Measurements from ENCODE around the gene CPA3. TPM values are rescaled to one million over a fixed set of nuclear protein-coding genes. Genes with fewer than 3 reads are reported as not detected.

The CPA3 gene
- total RNA-seq, 1 experiment from 2014 or later: not detected

- TF ChIP-seq ATF1 (CRISPR knock-in tag; IDR thresholded peaks at IDR 0.05): no peak
- TF ChIP-seq, protein P1, sequence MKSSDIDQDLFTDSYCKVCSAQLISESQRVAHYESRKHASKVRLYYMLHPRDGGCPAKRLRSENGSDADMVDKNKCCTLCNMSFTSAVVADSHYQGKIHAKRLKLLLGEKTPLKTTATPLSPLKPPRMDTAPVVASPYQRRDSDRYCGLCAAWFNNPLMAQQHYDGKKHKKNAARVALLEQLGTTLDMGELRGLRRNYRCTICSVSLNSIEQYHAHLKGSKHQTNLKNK (CRISPR knock-in tag; IDR thresholded peaks at IDR 0.05): no peak
- no peak for TF ChIP-seq USF1 (CRISPR knock-in tag; IDR thresholded peaks at IDR 0.05)
- no peak for TF ChIP-seq NFATC4 (CRISPR knock-in tag; IDR thresholded peaks at IDR 0.05)
- no peak for TF ChIP-seq ETV6 (CRISPR knock-in tag; IDR thresholded peaks at IDR 0.05)
- TF ChIP-seq IRF1 (CRISPR knock-in tag; IDR thresholded peaks at IDR 0.05): no peak
- TF ChIP-seq CREB1 (CRISPR knock-in tag; IDR thresholded peaks at IDR 0.05): no peak
- no peak for TF ChIP-seq JAZF1 (CRISPR knock-in tag; IDR thresholded peaks at IDR 0.05)
- TF ChIP-seq ZNF396 (CRISPR knock-in tag; IDR thresholded peaks at IDR 0.05; ENCODE audit: borderline replicate concordance): no peak
- TF ChIP-seq PRRX2 (CRISPR knock-in tag; IDR thresholded peaks at IDR 0.05): no peak
- TF ChIP-seq GRHL2 (CRISPR knock-in tag; IDR thresholded peaks at IDR 0.05; ENCODE audit: insufficient replicate concordance, severe bottlenecking): no peak
Measured at GRCh38 chr3:148884261-148884660, 19.2 kb downstream of the CPA3 start (continued).

- Mint-ChIP-seq H3K4me1 (no peaks in the 10 kb centered on the region), H3K4me3 (no peak overlapping the region), H3K9me3 (peaks cover 4% of the 10 kb centered on the region; the same call in 1 of the 2 replicates), H3K36me3 (no peaks in the 10 kb centered on the region), H3K27me3 (ENCODE audit: low read depth) (no peaks in the 10 kb centered on the region), H3K27ac (no peak overlapping the region)
- CTCF ChIA-PET: interaction anchor here (0.6 to 1.6 kb wide), 4 partner anchors 9 to 501 kb away, joined by 3 to 7 read pairs (median 3); no protein-coding TSS in a partner anchor
- DNase-seq (ENCODE audit: low spot score) (no peak), ATAC-seq (no peak)
- POLR2A ChIA-PET: interaction anchor here (0.7 kb wide), 1 partner anchor 42 kb away, joined by 8 read pairs; no protein-coding TSS in a partner anchor
- TF ChIP-seq FOXK1 (CRISPR knock-in tag; IDR thresholded peaks at IDR 0.05) (no peak), E2F5 (CRISPR knock-in tag; IDR thresholded peaks at IDR 0.05) (no peak), CREB1 (CRISPR knock-in tag; IDR thresholded peaks at IDR 0.05) (no peak), ESRRA (CRISPR knock-in tag; IDR thresholded peaks at IDR 0.05; ENCODE audit: borderline replicate concordance) (no peak), ATF1 (CRISPR knock-in tag; IDR thresholded peaks at IDR 0.05) (no peak), NFYB (CRISPR knock-in tag; conservative IDR thresholded peaks at IDR 0.05; ENCODE audit: low read depth) (no peak), JAZF1 (CRISPR knock-in tag; IDR thresholded peaks at IDR 0.05) (no peak), AFF4 (CRISPR knock-in tag; IDR thresholded peaks at IDR 0.05; ENCODE audit: borderline replicate concordance) (no peak), ZBTB21 (CRISPR knock-in tag; IDR thresholded peaks at IDR 0.05; ENCODE audit: borderline replicate concordance) (no peak), KAT7 (CRISPR knock-in tag; IDR thresholded peaks at IDR 0.05; ENCODE audit: borderline replicate concordance) (no peak)
Measured at GRCh38 chr3:148889828-148890227, 24.7 kb downstream of the CPA3 start.

DNA sequence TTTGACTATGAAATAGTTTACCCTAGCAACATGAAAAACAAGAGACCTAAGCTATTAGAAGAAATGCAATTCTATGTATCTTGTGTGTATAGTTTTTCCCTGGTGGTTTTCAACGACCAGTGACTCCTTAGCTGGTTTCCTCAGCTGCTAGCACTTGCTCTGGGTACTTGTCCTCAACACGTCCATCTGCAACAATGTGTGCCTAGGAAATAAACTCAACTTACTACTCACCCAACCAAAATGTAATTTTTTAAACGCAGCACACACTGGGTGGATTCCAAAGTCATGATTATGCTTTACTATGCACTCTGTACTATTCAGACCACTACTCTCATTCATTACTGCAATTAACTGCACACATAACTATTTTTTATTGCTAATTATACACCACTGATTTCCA lies 31.0 kb downstream of the CPA3 start:
- Mint-ChIP-seq H3K9me3 (peaks cover 4% of the 10 kb centered on the region; the same call in 1 of the 2 replicates), H3K36me3 (no peaks in the 10 kb centered on the region), H3K4me1 (no peaks in the 10 kb centered on the region), H3K27me3 (ENCODE audit: low read depth) (no peaks in the 10 kb centered on the region), H3K4me3 (no peak overlapping the region), H3K27ac (no peak overlapping the region)
- CTCF ChIA-PET: no interaction called here
- POLR2A ChIA-PET: no interaction called here
- TF ChIP-seq OVOL2 (CRISPR knock-in tag; IDR thresholded peaks at IDR 0.05; ENCODE audit: borderline replicate concordance): no peak
- ATAC-seq (no peak), DNase-seq (ENCODE audit: low spot score) (no peak)
